Germinal center (tissue), 1 donor: ENCODE results near the gene MAP3K20.
"Not testable (repeated sequence)": the region's sequence is repeated elsewhere in the genome, so short reads cannot be mapped to it uniquely, and the experiment has no call there.

Experiments used
- DNase-seq: peaks from one replicate; pipeline ENCODE4 v3.0.0; 2012; ENCODE audit warnings: mixed read lengths, low spot score

Gene MAP3K20

DNA sequence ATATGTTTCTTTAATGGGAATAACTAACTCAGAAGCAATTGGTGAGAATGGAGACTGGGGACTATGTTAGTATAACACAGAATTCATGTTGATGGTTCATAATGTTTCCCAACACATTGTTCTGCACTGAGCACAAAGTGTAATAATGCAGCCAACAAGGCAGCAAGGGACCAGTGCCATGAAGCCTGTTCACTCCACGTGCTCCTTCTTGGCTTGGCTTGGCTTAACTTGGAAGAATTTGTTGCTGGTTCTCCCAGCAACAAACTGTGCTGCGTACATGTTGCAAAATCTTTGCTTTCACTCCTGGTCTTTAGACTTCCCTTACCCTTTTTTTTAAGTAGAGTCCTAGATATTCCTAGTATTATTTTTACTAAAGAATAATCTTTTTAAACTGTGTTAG lies 129.7 kb downstream of the MAP3K20 start:
- no peak for DNase-seq

GRCh38 chr2:173207124-173207523 lies 131.5 kb downstream of the MAP3K20 start:
- not testable (repeated sequence) for DNase-seq

- peak; percentile 56 for DNase-seq
Measured at GRCh38 chr2:173210270-173211196, 134.9 kb downstream of the MAP3K20 start.

GRCh38 chr2:173213181-173213580 lies 137.5 kb downstream of the MAP3K20 start:
- no peak for DNase-seq

GRCh38 chr2:173214213-173214612 lies 138.6 kb downstream of the MAP3K20 start:
- no peak for DNase-seq

GRCh38 chr2:173215316-173215715 lies 139.7 kb downstream of the MAP3K20 start:
- DNase-seq = no peak

DNA sequence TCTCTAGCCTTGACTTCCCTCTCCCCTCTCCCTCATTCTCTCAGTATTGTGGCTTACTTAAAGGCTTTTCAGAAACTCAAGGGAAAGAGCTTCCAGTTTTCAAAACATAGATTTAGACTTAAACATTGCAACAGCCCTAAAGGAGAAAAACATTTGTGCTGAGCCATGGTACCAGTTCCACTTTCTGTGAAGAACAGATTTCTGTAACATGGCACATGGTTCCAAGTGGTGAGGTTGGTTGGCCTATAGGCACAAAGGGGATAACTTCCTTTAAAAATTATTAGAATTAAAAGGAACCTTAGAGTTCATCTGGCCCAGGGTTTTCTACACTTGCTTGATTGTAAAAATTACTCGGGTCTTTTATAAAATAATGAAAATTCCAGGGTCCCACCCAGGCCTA lies 140.4 kb downstream of the MAP3K20 start:
- DNase-seq = no peak

- DNase-seq = no peak
Measured at GRCh38 chr2:173216668-173217067, 141.0 kb downstream of the MAP3K20 start.

GRCh38 chr2:173217116-173217840 lies 141.6 kb downstream of the MAP3K20 start:
- DNase-seq = no peak

DNA sequence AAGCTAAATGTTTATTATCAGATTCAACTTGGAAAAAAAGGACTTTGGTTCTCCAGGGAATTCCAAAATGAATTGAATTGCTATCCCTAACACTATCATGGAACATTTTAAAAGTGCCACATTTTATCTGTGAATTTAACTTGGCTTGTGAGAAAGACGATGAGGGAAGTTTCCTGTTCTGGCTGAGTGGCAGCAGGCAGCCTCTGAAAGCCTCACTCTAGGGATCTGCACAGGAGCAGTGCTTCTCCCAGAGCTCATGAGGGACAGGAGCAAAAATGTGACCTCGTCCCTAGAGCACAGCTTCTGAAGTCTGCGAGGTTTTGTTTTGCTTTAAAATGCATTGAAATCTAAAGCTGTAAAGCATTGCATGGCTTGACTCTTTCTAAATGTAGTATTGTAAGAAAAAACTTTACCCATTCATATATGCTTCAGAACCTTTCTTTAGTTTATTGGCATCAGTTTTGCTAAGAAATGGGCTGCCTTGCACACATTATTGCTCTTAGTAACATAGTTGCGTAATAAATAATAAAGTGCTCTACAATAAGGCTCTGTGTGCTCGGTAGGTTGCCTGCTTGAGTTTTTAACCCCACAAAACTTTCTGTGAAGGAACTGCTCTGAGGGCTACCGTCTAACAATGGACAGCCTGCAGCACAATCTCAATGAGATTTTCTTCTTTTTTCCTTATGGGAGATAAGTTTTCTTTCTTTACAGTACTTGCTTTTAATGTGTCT lies 142.8 kb downstream of the MAP3K20 start:
- DNase-seq = no peak

- no peak for DNase-seq
Measured at GRCh38 chr2:173221132-173221695, 145.6 kb downstream of the MAP3K20 start.

DNA sequence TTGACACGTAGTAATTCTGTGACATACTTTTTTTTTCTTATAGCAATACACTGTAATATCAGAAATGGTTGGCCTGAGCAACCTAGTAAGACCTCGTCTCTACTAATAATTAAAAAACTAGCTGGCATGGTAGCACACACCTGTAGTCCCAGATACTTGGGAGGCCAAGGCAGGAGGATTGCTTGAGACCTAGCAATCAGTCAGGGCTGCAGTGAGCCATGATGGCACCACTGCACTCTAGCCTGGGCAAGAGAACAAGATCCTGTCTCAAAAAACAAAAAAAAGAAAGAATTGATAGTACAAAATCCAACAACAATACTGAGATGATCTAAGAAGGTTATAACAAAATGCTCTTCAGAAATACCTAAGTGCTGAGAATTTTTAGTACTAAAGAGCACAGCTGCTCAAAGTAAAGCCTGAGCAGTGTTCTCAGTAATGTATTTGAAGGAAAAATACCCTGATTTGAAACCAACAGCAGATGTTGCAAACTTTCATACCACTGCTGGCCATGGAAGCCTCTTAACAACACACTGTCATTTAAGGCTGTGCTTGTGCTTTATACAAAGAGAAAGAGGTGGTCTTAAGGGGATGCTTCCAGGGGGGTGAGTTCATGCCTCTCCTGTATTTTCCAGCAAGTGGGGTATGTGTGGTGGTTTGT lies 146.4 kb downstream of the MAP3K20 start:
- no peak for DNase-seq

GRCh38 chr2:173223871-173224270 lies 148.2 kb downstream of the MAP3K20 start:
- no peak for DNase-seq

DNA sequence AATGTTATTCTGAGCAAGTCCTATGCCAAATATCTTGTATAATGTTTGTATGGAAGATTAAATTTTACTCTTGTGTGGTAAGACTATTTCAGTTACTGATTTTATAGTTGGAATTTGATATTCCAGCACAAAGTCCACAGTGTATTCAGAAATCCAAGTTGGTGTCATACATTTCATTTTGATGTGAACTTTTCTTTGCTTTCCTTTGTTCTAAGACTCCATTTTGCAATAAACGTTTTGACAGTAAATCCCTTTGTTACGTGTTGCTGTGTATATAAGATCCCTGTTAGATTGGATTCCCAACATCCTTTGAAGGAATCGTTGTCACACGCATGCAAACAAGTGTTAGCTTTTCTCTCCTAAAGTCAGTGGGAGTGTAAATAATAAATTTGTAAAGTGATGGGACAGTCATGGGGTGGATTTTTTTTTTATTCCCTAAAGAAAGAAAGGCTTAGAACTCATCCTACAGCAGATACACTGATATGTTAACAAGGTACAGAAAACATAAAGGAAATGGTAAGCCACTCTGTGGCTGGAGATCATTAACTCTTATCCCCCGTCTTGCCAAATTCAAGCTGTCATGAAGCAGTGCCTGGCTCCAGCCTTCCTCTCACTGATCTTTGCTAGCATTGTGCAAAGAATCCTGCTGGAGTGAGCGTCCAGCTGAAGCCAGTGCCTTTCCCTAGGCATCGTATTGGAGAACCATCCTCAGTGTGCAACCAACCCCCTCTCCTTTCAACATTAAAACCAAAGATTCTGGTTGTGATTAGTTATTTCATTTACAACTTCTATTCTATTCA lies 151.5 kb downstream of the MAP3K20 start:
- no peak for DNase-seq

GRCh38 chr2:173229086-173229485 lies 153.4 kb downstream of the MAP3K20 start:
- DNase-seq = no peak

DNA sequence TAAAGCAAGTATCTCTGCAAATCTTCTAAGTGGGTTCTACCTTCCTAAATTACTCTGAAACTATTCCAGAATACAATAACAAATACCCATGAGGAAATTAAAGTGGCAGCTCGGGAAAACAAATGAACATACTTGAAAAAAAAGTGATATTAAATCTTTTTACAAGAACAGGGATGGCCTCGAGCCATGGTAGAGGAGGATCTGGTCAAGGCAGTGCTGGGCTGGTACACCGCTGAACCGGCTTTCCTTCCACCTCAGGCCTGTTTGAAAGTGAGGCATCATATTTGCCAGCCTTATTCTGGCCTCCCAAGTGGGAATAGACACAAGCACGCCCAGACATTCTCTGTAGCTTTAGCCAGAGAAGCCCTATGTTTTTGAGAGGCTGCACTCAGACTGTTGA lies 154.5 kb downstream of the MAP3K20 start:
- DNase-seq = no peak

DNA sequence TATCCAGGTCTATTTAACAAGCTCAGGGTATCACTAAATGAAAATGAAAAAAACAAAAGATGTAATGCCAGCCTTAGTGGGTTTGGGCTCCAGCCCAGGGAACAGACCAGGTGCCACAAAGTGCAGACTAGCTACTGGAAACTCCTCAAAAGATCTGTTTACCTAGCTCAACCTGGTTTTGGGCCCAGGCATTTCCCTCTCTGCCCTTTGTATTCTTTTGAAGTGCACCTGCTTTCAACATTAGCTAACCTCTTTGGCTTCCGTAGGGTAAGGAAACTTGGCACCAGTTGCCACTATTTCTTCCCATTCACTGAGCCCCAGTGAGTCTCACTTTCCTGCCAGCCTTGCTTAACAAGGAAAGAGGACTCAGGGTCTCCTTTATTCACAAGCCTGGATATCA lies 155.4 kb downstream of the MAP3K20 start:
- no peak for DNase-seq

DNA sequence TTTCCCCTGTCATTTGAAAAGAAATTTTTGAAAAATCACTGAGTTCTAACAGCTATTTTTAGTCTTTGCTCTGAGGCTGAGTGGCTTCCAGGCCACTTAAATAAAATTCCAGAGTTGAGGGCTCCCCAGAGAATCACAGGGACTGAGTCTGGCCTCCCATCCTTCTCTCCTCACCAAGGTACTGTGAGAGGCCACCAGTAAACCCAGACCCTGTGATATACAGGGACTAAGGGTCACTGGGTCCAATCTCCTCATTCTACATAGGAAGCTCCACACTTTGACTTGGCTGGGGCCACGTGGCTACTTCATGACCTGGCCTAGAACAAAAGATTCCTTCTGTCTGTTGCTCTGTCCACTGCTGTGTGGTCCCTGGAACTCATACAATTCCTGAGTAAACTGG lies 155.8 kb downstream of the MAP3K20 start:
- DNase-seq = no peak

DNA sequence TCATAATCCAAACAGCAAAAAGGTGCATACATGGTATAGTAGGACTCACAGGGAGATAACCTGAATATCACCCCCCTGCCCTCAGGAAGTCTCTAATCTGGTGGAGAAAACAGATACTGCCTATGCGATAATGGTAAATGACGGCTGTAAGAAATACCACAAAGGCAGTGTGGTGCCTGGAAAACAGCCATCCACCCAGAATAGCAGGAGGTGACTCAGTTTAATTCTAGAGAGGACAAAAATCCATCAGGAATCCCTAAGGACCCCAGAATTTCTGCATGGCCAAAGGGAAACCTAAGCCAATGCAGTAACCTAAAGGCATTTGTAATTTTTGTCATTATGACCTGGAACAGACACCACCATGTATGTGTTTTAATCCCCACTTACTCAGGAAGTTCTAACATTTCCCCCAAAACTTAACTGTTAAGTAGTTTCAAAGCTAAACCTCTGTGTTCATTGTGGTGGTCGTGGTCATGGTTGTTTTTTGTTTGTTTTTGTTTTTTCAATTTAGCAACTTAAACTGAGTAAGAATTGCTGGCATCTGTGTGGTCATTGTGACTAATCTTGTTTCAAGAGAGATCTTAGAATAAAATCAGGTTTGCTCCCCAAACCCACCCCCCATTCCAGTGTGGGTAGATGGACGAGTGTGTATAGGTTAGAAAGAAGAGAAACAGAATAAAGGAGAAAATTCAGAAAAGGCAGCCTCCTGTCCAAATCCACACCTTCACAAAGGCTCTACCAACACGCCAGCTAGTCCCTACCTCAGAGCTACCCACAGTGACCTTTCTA lies 157.5 kb downstream of the MAP3K20 start:
- no peak for DNase-seq
